Esophagus muscularis mucosa (tissue), 4 donors: ENCODE data around the gene CNOT1. TPM values are rescaled to one million over a fixed set of nuclear protein-coding genes. Genes with fewer than 3 reads are reported as not detected.

Experiments
- DNase-seq: peaks from one replicate; pipeline ENCODE4 v3.0.0-alpha.2; 2017; ENCODE audit errors: extremely low spot score
- H3K27ac ChIP-seq, 4 donors: fragments of 200-600 bp; sonication (generic); replicated peaks in 1 of 4; 1 replicate in 3 of 4; 2 replicates in 1 of 4; pipeline ENCODE4 v1.5.1; 2016 to 2019; ENCODE audit warnings: mild to moderate bottlenecking in 1 of 4
- H3K27me3 ChIP-seq, 4 donors: fragments of 200-600 bp; sonication (generic); one replicate each; pipeline versions ENCODE4 v1.5.1 to v1.6.0; 2016 to 2019
- H3K36me3 ChIP-seq, 4 donors: fragments of 200-600 bp; sonication (generic); one replicate each; pipeline ENCODE4 v1.5.1; 2016 to 2019
- H3K4me1 ChIP-seq, 4 donors: fragments of 200-600 bp; sonication (generic); one replicate each; pipeline ENCODE4 v1.5.1; 2016 to 2019
- H3K4me3 ChIP-seq, 4 donors: fragments of 200-600 bp; sonication (generic); 1 replicate in 2 of 4; 2 replicates in 2 of 4; pipeline ENCODE4 v1.5.1; 2016 to 2019; ENCODE audit warnings: mild to moderate bottlenecking in 4 of 4, moderate library complexity in 1 of 4
- H3K9me3 ChIP-seq, 4 donors: fragments of 200-600 bp; sonication (generic); 1 replicate in 3 of 4; 2 replicates in 1 of 4; pipeline ENCODE4 v1.5.1; 2016 to 2019
- CTCF ChIP-seq, 3 experiments: fragments of 200-600 bp in 2 of 3; fragments of 450-650 bp in 1 of 3; sonication (generic) in 2 of 3; IDR thresholded peaks; one replicate each; pipeline ENCODE4 v1.5.1; 2017 to 2019; ENCODE audit warnings: antibody characterized with exemption in 3 of 3, mild to moderate bottlenecking in 2 of 3, moderate library complexity in 1 of 3
- EP300 ChIP-seq: sonication (generic); formaldehyde crosslinking; IDR thresholded peaks from one replicate; pipeline ENCODE4 v1.6.1; 2017; ENCODE audit warnings: antibody characterized with exemption
- POLR2A ChIP-seq: fragments of 450-650 bp; IDR thresholded peaks from one replicate; pipeline ENCODE4 v1.6.1; 2017; ENCODE audit warnings: antibody characterized with exemption, moderate library complexity, mild to moderate bottlenecking, low read depth
- POLR2AphosphoS5 ChIP-seq, 2 donors: sonication (generic); formaldehyde crosslinking; IDR thresholded peaks; one replicate each; pipeline ENCODE4 v1.6.1; 2017; ENCODE audit warnings: antibody characterized with exemption in 2 of 2
- WGBS: methylation state at CpG from one replicate; pipeline ENCODE4 v1.1.5; 2018; 5-methylcytosine and 5-hydroxymethylcytosine counted together
- intact Hi-C: fragments of 100-400 bp; cut with DNase I; formaldehyde crosslinking; loops from one replicate; pipeline ENCODE4 v1.15.1; 2023
- total RNA-seq, 4 donors: library from RNA; depleted of rRNA; stranded (reverse); fragments of >200 nt; gene quantifications; one replicate each; pipeline versions ENCODE4 v1.1.0 to v1.2.1, GENCODE V29; 2016

The CNOT1 gene
- total RNA-seq, 4 donors from 2014 or later = 92.1 to 97.6 (median 95.6) TPM

GRCh38 chr16:58508671-58509251 lies 120.9 kb downstream of the CNOT1 start:
- intact Hi-C loops = no loop called here
- WGBS = 88% methylated on average over 2 of the region's 5 CpGs
- Histone ChIP-seq H3K4me3 (no peak overlapping the region), H3K27me3 (peaks cover 0 to 21% (median 0%) of the 10 kb centered on the region in 4 donors), H3K4me1 (peaks cover 0 to 6% (median under 1%) of the 10 kb centered on the region in 4 donors), H3K9me3 (no peaks in the 10 kb centered on the region), H3K27ac (no peak overlapping the region), H3K36me3 (peaks cover 0 to 73% (median 1%) of the 10 kb centered on the region in 4 donors)
- DNase-seq = no peak
- TF ChIP-seq CTCF (IDR thresholded peaks at IDR 0.05) (no peak), EP300 (no peak), POLR2AphosphoS5 (IDR thresholded peaks at IDR 0.05) (no peak)

DNA sequence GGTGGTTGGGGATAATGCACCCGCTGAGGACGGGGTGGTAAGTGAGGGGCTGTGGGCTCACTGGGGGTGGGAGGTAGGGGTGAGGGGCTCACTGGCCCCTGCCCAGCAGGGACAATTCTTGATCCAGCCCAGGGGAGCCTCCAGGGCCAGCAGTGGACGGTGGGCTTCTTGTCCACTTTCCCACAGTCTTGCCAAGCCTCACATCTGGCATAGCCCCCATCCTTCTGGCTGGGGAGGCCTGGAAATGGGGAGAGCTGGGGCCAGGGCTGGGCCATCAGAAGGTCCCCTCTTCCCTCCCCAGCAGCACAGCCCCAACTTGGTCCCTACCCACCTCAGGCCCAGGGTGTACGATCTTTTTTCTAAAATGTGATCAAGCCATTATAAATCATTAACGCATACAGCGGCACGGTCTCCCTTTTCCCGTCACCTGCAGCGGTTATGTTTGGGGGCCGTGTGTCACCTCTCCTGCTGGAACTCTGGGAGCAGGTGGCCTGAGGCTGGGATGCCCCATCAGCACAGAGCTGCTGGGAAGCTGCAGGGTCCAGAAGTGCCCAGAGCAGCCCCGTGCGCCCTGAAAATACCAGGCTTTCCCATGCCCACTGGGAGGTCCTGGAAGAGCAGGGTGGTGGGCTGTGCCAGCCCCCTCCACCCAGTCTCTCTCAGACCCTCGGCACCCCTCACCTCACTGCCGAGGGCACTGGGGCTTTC lies 121.5 kb downstream of the CNOT1 start:
- no peak overlapping the region for H3K4me3 ChIP-seq
- H3K27me3 ChIP-seq = peaks cover 0 to 27% (median 0%) of the 10 kb centered on the region in 4 donors
- peaks cover 0 to 6% (median 0%) of the 10 kb centered on the region in 4 donors for H3K4me1 ChIP-seq
- 92% methylated on average over 8 of the region's 14 CpGs for WGBS
- DNase-seq = no peak
- H3K9me3 ChIP-seq = no peaks in the 10 kb centered on the region
- TF ChIP-seq EP300 (no peak), POLR2AphosphoS5 (IDR thresholded peaks at IDR 0.05) (no peak), CTCF (IDR thresholded peaks at IDR 0.05) (no peak), POLR2A (no peak)
- intact Hi-C loops = no loop called here
- H3K27ac ChIP-seq = no peak overlapping the region
- peaks cover 0 to 79% (median 1%) of the 10 kb centered on the region in 4 donors for H3K36me3 ChIP-seq

- Histone ChIP-seq H3K36me3 (peaks cover 0 to 87% (median 1%) of the 10 kb centered on the region in 4 donors), H3K27ac (no peak overlapping the region), H3K27me3 (peaks cover 0 to 35% (median 0%) of the 10 kb centered on the region in 4 donors), H3K4me3 (no peak overlapping the region), H3K4me1 (peaks cover 0 to 6% (median 0%) of the 10 kb centered on the region in 4 donors), H3K9me3 (no peaks in the 10 kb centered on the region)
- intact Hi-C loops = no loop called here
- TF ChIP-seq EP300 (no peak), POLR2AphosphoS5 (IDR thresholded peaks at IDR 0.05) (no peak), CTCF (IDR thresholded peaks at IDR 0.05) (no peak), POLR2A (no peak)
- DNase-seq = no peak
- 73% methylated on average over 6 of the region's 15 CpGs for WGBS
Measured at GRCh38 chr16:58507195-58507962, 122.2 kb downstream of the CNOT1 start.

DNA sequence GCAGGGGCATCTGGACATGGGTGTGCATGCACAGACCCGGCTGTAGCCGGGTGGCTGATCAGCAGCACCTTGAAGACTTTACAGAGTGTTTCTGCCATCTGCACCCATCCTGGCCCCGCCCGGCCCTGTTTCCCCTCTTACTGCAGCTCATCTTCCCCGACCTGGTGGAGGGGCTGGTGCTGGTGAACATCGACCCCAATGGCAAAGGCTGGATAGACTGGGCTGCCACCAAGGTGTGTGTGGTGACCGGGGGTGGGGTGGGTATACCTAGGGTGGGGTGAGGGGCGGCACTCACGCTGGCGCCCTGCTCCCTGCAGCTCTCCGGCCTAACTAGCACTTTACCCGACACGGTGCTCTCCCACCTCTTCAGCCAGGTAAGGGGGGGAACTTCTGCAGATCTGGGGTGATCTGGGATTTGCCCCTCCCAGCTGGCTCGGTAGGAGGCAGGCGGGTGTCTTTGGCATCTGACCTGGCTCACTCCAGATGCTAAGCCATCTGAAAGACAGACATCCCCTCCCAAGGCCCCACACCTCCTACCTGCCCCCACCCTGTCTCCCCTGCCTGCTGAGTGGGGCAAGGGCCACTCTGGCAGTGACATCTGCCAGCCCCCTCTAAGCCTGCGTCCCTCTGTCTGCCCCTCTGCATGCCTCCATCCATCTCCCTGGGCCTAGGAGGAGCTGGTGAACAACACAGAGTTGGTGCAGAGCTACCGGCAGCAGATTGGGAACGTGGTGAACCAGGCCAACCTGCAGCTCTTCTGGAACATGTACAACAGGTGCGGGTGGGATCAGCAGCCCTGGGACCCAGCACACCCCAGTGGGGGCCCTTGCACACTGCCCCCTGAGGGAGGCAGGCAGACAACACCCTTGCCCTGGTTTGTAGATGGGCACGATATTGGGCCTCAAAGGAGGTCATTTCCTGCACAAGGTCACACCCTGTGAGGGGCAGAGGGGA lies 123.1 kb downstream of the CNOT1 start:
- Histone ChIP-seq H3K4me1 (peaks cover 0 to 4% (median 3%) of the 10 kb centered on the region in 4 donors), H3K36me3 (peaks cover 0 to 92% (median 1%) of the 10 kb centered on the region in 4 donors), H3K27ac (no peak overlapping the region), H3K9me3 (no peaks in the 10 kb centered on the region), H3K27me3 (peaks cover 0 to 43% (median 1%) of the 10 kb centered on the region in 4 donors), H3K4me3 (no peak overlapping the region)
- intact Hi-C loops = no loop called here
- TF ChIP-seq CTCF (IDR thresholded peaks at IDR 0.05) (no peak), POLR2A (no peak), EP300 (no peak), POLR2AphosphoS5 (IDR thresholded peaks at IDR 0.05) (no peak)
- no peak for DNase-seq
- WGBS = 79% methylated on average over 10 of the region's 20 CpGs
